ENCODE results near the gene CTRB1.

DNA sequence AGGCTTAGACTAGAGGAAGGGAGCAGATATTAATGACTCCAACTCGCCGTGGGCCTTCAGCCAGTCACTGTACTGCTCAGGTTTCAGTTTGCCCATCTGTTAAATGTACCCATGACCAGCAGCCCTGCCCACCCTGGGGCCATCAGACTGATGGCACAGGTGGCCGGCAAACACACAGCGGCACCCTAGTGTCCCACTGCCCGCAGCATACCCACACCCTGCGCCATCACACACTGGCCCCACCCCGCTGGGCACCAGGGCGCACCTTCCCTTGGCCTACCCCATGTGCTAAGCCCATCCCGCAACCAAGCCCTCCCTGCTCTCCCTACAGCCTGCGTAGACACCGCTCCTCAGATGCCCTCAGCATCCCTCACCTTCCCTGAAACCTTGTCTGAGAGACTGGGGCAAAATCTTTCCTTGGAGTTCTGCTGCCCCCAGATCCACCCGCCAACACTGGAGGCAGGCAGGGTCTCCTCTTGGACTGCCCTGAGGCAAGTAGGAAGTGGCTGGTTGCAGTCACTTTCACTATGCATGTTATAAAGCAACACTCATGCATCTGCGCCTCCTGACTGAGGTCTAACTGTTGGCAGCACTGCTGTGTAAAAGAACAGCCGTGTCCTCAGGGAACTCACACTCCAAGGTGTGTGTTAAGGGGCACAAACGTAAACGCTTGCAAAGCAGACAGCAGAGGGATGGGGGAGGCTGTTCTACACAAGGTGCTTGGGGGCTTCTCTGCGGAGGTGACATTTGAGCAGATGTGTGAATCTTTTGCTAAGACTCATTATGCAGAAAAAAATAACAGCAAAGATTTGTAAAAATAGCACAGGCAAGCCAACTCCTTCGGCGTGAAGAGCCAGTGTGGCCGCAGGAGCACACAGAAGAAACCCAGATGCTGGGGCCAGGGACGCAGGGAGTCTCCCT, 39.4 kb downstream of the CTRB1 start:
- TF ChIP-seq POLR2A (IDR thresholded peaks at IDR 0.05; ENCODE audit: low read depth, low read length) (no peak), TAF1 (IDR thresholded peaks at IDR 0.05; ENCODE audit: borderline replicate concordance, low read depth, low read length) (no peak)
